ENCODE results near the gene SRRM3. TPM values are rescaled to one million over a fixed set of nuclear protein-coding genes. Genes with fewer than 3 reads are reported as not detected.

The SRRM3 gene
- total and polyA plus RNA-seq, 9 of the 15 experiments (the other 6 are each of a cell fraction or from before 2014, with no cell fraction given) = 0.04 to 0.91 (median 0.46) TPM; not detected in 2

- TF ChIP-seq ZBTB2 (IDR thresholded peaks at IDR 0.05) (peak; percentile 96), OTX1 (CRISPR knock-in tag; IDR thresholded peaks at IDR 0.05) (no peak), HINFP (tag; conservative IDR thresholded peaks at IDR 0.05; ENCODE audit: low read depth) (no peak), CTCFL (IDR thresholded peaks at IDR 0.05; ENCODE audit: borderline replicate concordance, insufficient read depth, low read depth, low read length, poor library complexity, severe bottlenecking) (no peak), GTF2A2 (tag; IDR thresholded peaks at IDR 0.05) (no peak), MTF1 (CRISPR knock-in tag; IDR thresholded peaks at IDR 0.05; ENCODE audit: borderline replicate concordance) (no peak), FOXP1 (CRISPR knock-in tag; IDR thresholded peaks at IDR 0.05) (peak; percentile 41; the same call in 1 of the 2 replicates), THRA (IDR thresholded peaks at IDR 0.05) (no peak), KLF1 (tag; IDR thresholded peaks at IDR 0.05) (peak; percentile 94), CBFA2T3 (IDR thresholded peaks at IDR 0.05) (no peak), KDM2B (CRISPR knock-in tag; IDR thresholded peaks at IDR 0.05) (peak; percentile 25; the same call in 1 of the 2 replicates), KLF6 (CRISPR knock-in tag; IDR thresholded peaks at IDR 0.05; ENCODE audit: borderline replicate concordance) (no peak), NFRKB (IDR thresholded peaks at IDR 0.05; ENCODE audit: low read depth) (peak; percentile 95), ZNF263 (CRISPR knock-in tag; IDR thresholded peaks at IDR 0.05; ENCODE audit: borderline replicate concordance) (no peak), PBX2 (CRISPR knock-in tag; IDR thresholded peaks at IDR 0.05; ENCODE audit: low read depth) (no peak), PBX2 (tag; conservative IDR thresholded peaks at IDR 0.05; ENCODE audit: low read depth) (no peak), HLTF (IDR thresholded peaks at IDR 0.05) (no peak)
Observed at GRCh38 chr7:76166404-76167255, 35.1 kb upstream of the SRRM3 start (continued).

All from K562 (cell line).